Peyer's patch (tissue), 4 donors: ENCODE data around the gene TNRC6A. TPM values are rescaled to one million over a fixed set of nuclear protein-coding genes. Genes with fewer than 3 reads are reported as not detected.

Source experiments
- DNase-seq, 3 donors: peaks; one replicate each; pipeline ENCODE4 v3.0.0-alpha.2; 2017 to 2019
- H3K27ac ChIP-seq, 4 donors: fragments of 200-600 bp; sonication (generic); one replicate each; pipeline ENCODE4 v1.5.1; 2016 to 2019
- H3K27me3 ChIP-seq, 2 donors: fragments of 200-600 bp; sonication (generic); one replicate each; pipeline ENCODE4 v1.5.1; 2019
- H3K36me3 ChIP-seq, 3 donors: fragments of 200-600 bp; sonication (generic); one replicate each; pipeline ENCODE4 v1.5.1; 2016 to 2019
- H3K4me1 ChIP-seq, 4 donors: fragments of 200-600 bp; sonication (generic); one replicate each; pipeline ENCODE4 v1.5.1; 2016 to 2019
- H3K4me3 ChIP-seq, 4 donors: fragments of 200-600 bp; sonication (generic); 1 replicate in 3 of 4; 2 replicates in 1 of 4; pipeline ENCODE4 v1.5.1; 2016 to 2019; ENCODE audit warnings: mild to moderate bottlenecking in 1 of 4
- H3K9me3 ChIP-seq, 4 donors: fragments of 200-600 bp; sonication (generic); one replicate each; pipeline ENCODE4 v1.5.1; 2016 to 2019; ENCODE audit warnings: mild to moderate bottlenecking in 1 of 4
- CTCF ChIP-seq, 6 experiments: fragments of 450-650 bp in 4 of 6; fragments of 200-600 bp in 2 of 6; sonication (generic) in 1 of 6; IDR thresholded peaks; one replicate each; pipeline ENCODE4 v1.5.1; 2017 to 2019; ENCODE audit warnings: antibody characterized with exemption in 6 of 6, mild to moderate bottlenecking in 3 of 6, moderate library complexity in 1 of 6
- POLR2A ChIP-seq, 2 donors: fragments of 450-650 bp; IDR thresholded peaks; one replicate each; pipeline ENCODE4 v1.5.1; 2017; ENCODE audit warnings: antibody characterized with exemption in 2 of 2, mild to moderate bottlenecking in 2 of 2, moderate library complexity in 2 of 2
- total RNA-seq, 4 donors: library from RNA; depleted of rRNA; stranded (reverse); fragments of >200 nt; gene quantifications; one replicate each; pipeline ENCODE4 v1.1.0, GENCODE V29; 2016

TNRC6A gene
- total RNA-seq, 4 donors from 2014 or later: 47.3 to 316 (median 85.5) TPM

- Histone ChIP-seq H3K27ac (no peak overlapping the region), H3K4me3 (no peak overlapping the region), H3K9me3 (no peaks in the 10 kb centered on the region), H3K36me3 (peaks cover 0 to 2% (median 0%) of the 10 kb centered on the region in 3 donors), H3K27me3 (no peaks in the 10 kb centered on the region), H3K4me1 (peaks cover 0 to 10% (median 0%) of the 10 kb centered on the region in 4 donors)
- DNase-seq: no peak
- TF ChIP-seq POLR2A (IDR thresholded peaks at IDR 0.05) (no peak), CTCF (IDR thresholded peaks at IDR 0.05) (no peak)
Measured at GRCh38 chr16:24753437-24753836, 24.0 kb downstream of the TNRC6A start.

DNA sequence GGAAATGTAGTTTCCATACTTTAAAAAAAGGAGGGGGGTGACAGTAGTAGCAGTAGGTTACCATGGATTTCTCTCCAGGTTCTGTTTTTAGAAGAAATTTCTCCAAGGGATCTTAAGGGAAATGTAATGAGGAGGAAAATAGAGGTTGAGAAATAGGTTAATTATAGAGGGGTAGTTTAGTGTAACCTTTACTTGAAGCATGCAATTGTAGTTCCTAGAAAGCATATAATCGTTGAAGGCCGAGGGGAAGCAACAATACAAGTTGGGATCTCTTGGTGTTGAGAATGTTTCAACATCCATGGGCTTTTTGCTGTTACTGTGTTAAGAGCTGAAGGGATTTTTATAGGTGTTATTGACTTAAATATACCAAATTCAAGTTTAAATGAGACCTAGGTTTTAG lies 25.1 kb downstream of the TNRC6A start:
- H3K27ac ChIP-seq: no peak overlapping the region

GRCh38 chr16:24755201-24755874 lies 25.9 kb downstream of the TNRC6A start:
- Histone ChIP-seq H3K36me3 (peaks cover 0 to 5% (median 0%) of the 10 kb centered on the region in 3 donors), H3K4me3 (no peak overlapping the region), H3K9me3 (no peaks in the 10 kb centered on the region), H3K4me1 (no peaks in the 10 kb centered on the region), H3K27ac (no peak overlapping the region), H3K27me3 (no peaks in the 10 kb centered on the region)
- TF ChIP-seq CTCF (IDR thresholded peaks at IDR 0.05): no peak
- no peak for TF ChIP-seq POLR2A (IDR thresholded peaks at IDR 0.05)
- DNase-seq: no peak

More for the DNA sequence above, 25.1 kb downstream of the TNRC6A start:
- Histone ChIP-seq H3K4me3 (no peak overlapping the region), H3K27me3 (no peaks in the 10 kb centered on the region), H3K9me3 (no peaks in the 10 kb centered on the region), H3K36me3 (peaks cover 0 to 5% (median 0%) of the 10 kb centered on the region in 3 donors), H3K4me1 (peaks cover 0 to 4% (median 0%) of the 10 kb centered on the region in 4 donors)
- no peak for DNase-seq
- TF ChIP-seq CTCF (IDR thresholded peaks at IDR 0.05): no peak

GRCh38 chr16:24758373-24758772 lies 28.9 kb downstream of the TNRC6A start:
- H3K4me3 ChIP-seq: no peak overlapping the region
- no peak for TF ChIP-seq POLR2A (IDR thresholded peaks at IDR 0.05)
- H3K36me3 ChIP-seq: peaks cover 0 to 13% (median 0%) of the 10 kb centered on the region in 3 donors
- no peak for DNase-seq
- no peaks in the 10 kb centered on the region for H3K9me3 ChIP-seq
- no peaks in the 10 kb centered on the region for H3K27me3 ChIP-seq
- no peaks in the 10 kb centered on the region for H3K4me1 ChIP-seq
- no peak overlapping the region for H3K27ac ChIP-seq

GRCh38 chr16:24759006-24759405 lies 29.6 kb downstream of the TNRC6A start:
- H3K9me3 ChIP-seq: no peaks in the 10 kb centered on the region
- no peak overlapping the region for H3K4me3 ChIP-seq
- no peak for TF ChIP-seq POLR2A (IDR thresholded peaks at IDR 0.05)
- TF ChIP-seq CTCF (IDR thresholded peaks at IDR 0.05): no peak
- H3K4me1 ChIP-seq: no peaks in the 10 kb centered on the region
- H3K27me3 ChIP-seq: no peaks in the 10 kb centered on the region
- H3K36me3 ChIP-seq: peaks cover 0 to 14% (median 0%) of the 10 kb centered on the region in 3 donors
- DNase-seq: no peak
- no peak overlapping the region for H3K27ac ChIP-seq

DNA sequence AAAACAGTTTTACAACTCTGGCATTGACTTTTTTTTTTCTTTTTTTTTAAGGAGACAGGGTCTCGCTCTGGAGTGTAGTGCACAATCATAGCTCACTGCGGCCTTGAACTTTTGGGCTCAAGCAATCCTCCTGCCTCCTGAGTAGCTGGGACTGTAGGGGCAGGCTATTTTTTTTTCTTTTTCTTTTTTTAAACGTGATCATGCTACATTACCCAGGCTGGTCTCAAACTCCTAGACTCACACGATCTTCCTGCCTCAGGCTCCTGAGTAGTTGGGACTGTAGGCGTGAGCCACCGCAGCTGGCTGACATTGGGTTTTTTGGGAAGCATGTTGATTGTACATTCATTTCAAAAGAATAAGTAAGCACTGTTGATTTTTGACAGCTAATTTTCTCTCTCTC lies 32.1 kb downstream of the TNRC6A start:
- Histone ChIP-seq H3K4me1 (no peaks in the 10 kb centered on the region), H3K4me3 (no peak overlapping the region), H3K36me3 (peaks cover 0 to 14% (median 0%) of the 10 kb centered on the region in 3 donors), H3K27ac (no peak overlapping the region), H3K27me3 (no peaks in the 10 kb centered on the region), H3K9me3 (no peaks in the 10 kb centered on the region)
- no peak for TF ChIP-seq CTCF (IDR thresholded peaks at IDR 0.05)
- no peak for DNase-seq
